ENCODE results near the gene RNF212.
"Not testable (repeated sequence)": the region's sequence is repeated elsewhere in the genome, so short reads cannot be mapped to it uniquely, and the experiment has no call there.

RNF212 gene, protein sequence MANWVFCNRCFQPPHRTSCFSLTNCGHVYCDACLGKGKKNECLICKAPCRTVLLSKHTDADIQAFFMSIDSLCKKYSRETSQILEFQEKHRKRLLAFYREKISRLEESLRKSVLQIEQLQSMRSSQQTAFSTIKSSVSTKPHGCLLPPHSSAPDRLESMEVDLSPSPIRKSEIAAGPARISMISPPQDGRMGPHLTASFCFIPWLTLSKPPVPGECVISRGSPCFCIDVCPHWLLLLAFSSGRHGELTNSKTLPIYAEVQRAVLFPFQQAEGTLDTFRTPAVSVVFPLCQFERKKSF

GRCh38 chr4:1113311-1114009 lies at the start of gene RNF212:
TSS of gene RNF212 (minus strand) at chr4:1113564. CDS start at chr4:1113464, 100 bp downstream.
- DNase-seq (ENCODE audit: low read depth) = peak; percentile 10

GRCh38 chr4:1160351-1160750 lies 47.0 kb upstream of the RNF212 start:
- DNase-seq (ENCODE audit: low read depth) = no peak

DNA sequence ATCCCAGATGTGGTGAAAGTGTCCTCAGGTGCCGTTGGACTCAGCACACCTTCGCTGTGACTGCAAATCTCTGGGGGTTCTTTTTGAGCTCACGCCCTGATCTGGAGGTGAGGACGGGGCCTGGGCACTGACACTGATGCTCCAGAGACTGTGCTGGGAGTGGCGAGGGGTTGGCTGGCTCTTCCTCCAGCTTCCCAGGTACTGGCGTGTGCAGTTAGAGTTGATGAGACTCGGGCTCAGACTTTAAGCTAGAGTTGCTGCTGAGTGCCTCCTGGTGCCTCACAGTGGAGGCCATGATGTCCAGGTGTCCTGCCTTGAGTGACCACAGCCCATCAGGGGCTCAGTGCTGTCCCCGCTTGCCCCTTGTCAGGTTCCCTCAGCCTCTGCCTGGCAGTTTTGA lies 42.7 kb upstream of the RNF212 start:
- DNase-seq (ENCODE audit: low read depth) = no peak

DNA sequence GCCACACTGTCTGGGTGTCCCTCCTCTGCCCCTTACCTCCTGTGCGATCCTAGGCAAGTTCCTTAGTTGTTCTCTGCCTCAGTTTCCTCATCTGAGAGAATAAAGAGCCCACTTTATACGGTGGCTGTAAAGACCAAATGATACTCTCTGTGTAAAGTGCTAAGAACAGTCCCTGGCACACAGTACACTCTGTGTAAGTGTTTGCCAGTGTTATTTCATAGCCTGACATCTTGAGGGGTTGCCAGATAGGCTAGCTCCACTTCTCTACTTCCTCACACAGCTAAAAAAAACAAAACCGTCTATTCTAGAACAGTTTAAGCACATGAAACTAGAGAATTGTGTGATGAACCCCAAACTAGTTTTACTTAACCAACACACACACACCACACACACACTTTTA lies 42.0 kb upstream of the RNF212 start:
- no peak for DNase-seq (ENCODE audit: low read depth)

DNA sequence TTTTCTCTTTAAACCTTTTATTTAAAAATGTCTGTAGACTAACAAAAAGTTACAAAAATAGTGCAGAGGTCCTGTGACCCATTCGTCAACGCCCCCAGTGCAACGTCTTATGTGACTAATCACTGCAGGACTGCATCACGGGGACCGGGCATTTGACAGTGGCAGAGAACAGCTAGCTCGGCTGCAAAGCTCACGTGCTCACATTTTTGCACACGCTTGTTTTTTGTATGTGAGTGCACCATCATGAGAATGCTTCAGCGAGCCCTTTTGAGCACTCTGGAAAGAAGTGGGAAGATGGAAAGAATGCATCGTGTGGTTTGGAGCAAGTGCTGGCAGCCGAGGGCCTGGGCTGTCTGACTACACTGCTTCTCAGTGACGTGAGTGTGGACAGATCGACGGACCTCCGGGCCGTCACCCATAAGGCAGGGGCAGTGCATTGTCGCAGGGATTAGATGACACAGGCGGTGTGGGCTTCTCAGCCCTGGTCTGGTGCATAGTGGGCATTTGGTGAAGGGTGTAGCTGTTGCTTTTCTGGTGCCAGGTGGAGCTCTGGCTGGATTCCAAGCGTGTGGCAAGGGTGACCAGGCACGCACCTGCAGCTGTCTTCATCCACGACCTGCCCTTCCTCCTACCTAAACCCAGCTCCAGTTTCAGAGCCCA lies 41.3 kb upstream of the RNF212 start:
- DNase-seq (ENCODE audit: low read depth) = no peak

DNA sequence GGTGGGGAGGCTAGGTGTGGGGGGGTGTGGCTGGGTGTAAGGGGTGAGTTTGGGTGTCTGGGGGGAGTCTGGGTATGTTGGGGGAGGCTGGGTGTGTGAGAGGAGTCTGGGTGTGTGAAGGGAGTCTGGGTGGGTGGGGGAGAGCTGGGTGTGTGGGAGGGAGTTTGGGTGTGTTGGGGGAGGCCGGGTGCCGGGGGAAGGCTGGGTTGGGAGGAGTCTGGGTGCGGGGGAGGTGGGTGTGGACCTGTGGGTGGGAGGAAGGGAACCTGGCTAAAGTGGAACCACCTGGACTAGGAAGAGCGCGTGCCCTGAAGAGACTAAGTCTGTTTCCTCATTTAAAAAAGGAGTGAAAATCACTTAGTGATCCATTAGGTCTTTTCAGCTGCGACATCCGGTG lies 40.8 kb upstream of the RNF212 start:
- DNase-seq (ENCODE audit: low read depth) = no peak

DNA sequence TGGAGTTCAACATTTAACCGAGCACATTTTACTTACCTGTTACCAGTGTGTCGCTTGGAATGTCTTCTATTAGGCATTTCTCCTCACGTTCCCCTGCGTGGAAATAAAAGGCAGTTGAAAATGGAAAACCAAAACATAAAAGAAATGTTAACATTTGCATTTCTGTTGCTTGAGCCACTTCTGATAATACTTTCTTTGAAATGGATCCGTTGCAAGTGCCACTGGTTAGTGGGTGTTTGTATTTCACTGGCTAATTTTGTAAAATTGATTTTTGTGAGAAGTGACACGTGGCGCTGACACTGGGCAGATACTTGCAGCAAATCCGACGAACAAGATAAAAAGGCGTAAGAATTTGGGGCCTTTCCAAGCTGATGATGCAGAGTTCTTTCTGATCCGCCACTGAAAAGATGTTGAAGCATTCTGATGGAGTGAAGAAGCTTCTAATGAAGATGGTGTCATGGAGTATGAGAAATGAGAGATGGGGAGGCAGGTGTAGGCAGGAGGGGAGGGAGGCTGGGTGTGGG lies 40.3 kb upstream of the RNF212 start:
- no peak for DNase-seq (ENCODE audit: low read depth)

GRCh38 chr4:1152290-1152689 lies 38.9 kb upstream of the RNF212 start:
- DNase-seq (ENCODE audit: low read depth) = no peak

DNA sequence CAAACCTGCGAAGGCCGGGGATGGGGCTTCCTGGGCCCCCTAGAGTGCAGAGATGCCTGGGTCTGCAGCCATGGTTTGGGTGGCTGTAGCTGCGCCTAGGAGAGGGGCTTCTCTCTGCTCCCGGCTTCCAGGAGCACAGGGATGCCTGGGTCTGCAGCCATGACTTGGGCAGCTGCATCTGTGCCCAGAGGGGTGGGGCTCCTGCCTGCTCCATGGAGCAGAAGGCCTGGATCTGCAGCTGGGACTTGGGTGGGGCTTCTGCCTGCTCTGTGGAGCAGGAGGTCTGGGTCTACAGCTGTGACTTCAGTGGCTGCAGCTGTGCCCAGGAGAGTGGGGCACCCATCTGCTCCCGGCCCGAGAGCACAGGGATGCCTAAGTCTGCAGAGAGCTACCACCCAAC lies 38.2 kb upstream of the RNF212 start:
- no peak for DNase-seq (ENCODE audit: low read depth)

- no peak for DNase-seq (ENCODE audit: low read depth)
These were observed 37.5 kb upstream of the RNF212 start for GRCh38 chr4:1150875-1151274.

GRCh38 chr4:1139860-1140259 lies 26.5 kb upstream of the RNF212 start:
- DNase-seq (ENCODE audit: low read depth) = no peak

GRCh38 chr4:1137850-1138249 lies 24.5 kb upstream of the RNF212 start:
- DNase-seq (ENCODE audit: low read depth) = peak; percentile 10

- DNase-seq (ENCODE audit: low read depth) = peak; percentile 8
These were observed 23.9 kb upstream of the RNF212 start for GRCh38 chr4:1137063-1137776.

GRCh38 chr4:1136048-1136447 lies 22.7 kb upstream of the RNF212 start:
- DNase-seq (ENCODE audit: low read depth) = peak; percentile 59

- DNase-seq (ENCODE audit: low read depth) = no peak
These were observed 19.7 kb upstream of the RNF212 start for GRCh38 chr4:1133033-1133432.

GRCh38 chr4:1130316-1131186 lies 17.2 kb upstream of the RNF212 start:
- DNase-seq (ENCODE audit: low read depth) = peak; percentile 65

DNA sequence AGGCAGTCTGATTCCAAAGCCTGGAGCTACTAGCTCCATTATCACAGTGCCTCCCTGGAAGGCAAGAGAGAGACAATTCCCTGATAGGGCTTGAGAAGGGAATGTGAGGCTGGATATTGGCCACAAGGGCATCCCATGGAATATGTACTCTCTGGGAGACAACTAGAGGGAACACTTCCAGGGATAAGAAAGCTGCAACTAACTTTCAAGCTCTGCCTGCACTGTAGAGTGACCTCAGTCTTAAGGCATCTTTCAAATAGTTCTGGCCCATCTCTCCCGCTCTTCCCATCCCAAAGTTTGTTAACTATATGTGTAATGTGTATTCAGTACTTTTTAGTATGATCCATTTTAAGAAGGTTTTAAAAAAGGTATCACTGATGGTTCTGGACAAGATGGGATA lies 13.1 kb upstream of the RNF212 start:
- DNase-seq (ENCODE audit: low read depth) = no peak

GRCh38 chr4:1125466-1125865 lies 12.1 kb upstream of the RNF212 start:
- not testable (repeated sequence) for DNase-seq (ENCODE audit: low read depth)

DNA sequence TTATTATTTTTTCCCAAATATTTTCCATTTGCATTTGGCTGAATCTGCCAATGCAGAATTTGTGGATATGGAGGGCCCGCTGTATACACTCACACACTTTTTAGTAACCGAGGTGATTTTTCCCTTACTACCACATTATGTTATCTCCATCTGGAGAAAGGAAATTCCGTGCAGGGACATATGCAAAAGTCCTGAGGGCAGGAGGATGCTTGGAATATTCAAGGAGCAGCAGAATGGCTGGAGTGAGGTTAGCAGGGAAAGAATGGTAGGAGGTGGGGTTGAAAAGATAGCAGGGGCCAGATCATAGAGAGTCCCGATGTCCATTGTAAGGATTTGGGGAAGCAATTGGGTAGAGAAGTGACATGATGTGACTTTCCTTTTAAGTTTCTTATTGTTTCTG lies 11.5 kb upstream of the RNF212 start:
- DNase-seq (ENCODE audit: low read depth) = no peak

DNA sequence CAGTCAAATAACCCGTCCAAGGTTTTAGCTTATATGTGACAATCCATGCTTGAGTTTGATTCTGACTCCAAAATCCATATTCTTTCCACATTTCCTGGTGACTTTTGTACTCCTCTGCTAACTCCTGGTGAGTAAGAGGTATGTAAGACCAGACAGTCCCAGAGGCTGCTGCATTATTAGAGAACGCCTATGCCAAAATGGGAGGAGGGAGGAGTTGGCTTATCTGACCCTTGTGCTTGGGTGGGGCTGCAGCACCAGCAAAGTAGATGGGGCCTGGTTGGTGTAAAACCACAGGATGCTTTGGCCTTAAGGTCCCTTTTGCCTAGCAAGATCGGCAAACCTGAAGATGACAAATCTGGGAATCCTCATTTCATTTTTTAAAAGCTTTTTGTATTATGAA lies 9.1 kb upstream of the RNF212 start:
- no peak for DNase-seq (ENCODE audit: low read depth)

GRCh38 chr4:1116838-1117237 lies 3.5 kb upstream of the RNF212 start:
- peak; percentile 21 for DNase-seq (ENCODE audit: low read depth)
